GM12892 (cell line): ENCODE results near the gene CNTNAP5.

ENCODE experiments used
- POLR2A ChIP-seq: IDR thresholded peaks from 2 replicates; pipeline ENCODE4 v1.6.1; 2011; ENCODE audit warnings: low read depth, low read length, control low read depth
- POLR2AphosphoS5 ChIP-seq: IDR thresholded peaks from 2 replicates; pipeline ENCODE4 v1.6.1; 2011; ENCODE audit warnings: low read depth, low read length, control low read depth
- TAF1 ChIP-seq: IDR thresholded peaks from 2 replicates; pipeline ENCODE4 v1.6.1; 2011; ENCODE audit warnings: low read depth, mild to moderate bottlenecking, control low read depth, low read length, borderline replicate concordance

DNA sequence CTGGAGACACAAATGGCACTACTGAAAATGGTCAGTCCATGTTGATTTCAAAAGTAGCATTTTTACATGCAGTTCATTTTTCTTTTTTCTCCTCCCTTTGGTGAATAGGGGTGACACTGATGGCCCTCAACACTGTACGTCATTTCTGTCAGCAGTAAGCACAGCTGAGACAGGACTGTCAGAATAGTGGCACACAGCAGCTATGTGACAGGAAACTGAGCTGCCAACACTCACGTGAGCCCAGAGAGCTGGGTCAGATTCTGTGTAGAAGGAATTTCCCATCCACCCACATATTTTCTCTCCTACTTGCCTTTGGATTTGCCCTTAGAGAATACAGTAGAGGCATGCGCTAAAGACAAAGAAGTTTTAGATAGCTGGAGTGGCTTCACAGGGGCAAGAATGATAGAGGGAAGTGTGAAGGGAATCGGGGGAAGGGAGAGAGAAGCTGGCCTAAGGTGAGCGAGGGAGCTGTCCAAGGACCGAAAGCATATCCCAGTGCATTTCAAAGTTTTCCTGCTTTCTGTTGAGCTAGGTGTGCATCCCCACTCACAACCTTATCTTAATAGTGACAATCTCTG, 476.6 kb downstream of the CNTNAP5 start:
- TF ChIP-seq POLR2AphosphoS5 = no peak
- TF ChIP-seq POLR2A = no peak
- TF ChIP-seq TAF1 = no peak
